Fibroblast of lung (primary cell): Measurements from ENCODE around the gene ENPP3. TPM values are rescaled to one million over a fixed set of nuclear protein-coding genes. Genes with fewer than 3 reads are reported as not detected.

ENCODE experiments used
- DNase-seq, 2 donors: peaks; one replicate each; pipeline versions ENCODE4 v3.0.0 to v3.0.0-alpha.2; 2010; ENCODE audit warnings: low read depth in 2 of 2
- H2AFZ ChIP-seq: 2 replicates; pipeline ENCODE4 v1.5.1; 2012; ENCODE audit warnings: low read length, control low read depth, inconsistent platforms
- H3K27ac ChIP-seq: 2 replicates; pipeline ENCODE4 v1.5.1; 2011; ENCODE audit warnings: low read length, control low read depth; ENCODE audit not compliant: insufficient read depth
- H3K27me3 ChIP-seq: 2 replicates; pipeline ENCODE4 v1.5.1; 2011; ENCODE audit warnings: mild to moderate bottlenecking, low read length; ENCODE audit not compliant: control insufficient read depth, insufficient read depth
- H3K36me3 ChIP-seq: 2 replicates; pipeline ENCODE4 v1.5.1; 2011; ENCODE audit warnings: low read length; ENCODE audit not compliant: control insufficient read depth, insufficient read depth
- H3K4me1 ChIP-seq: 2 replicates; pipeline ENCODE4 v1.5.1; 2011; ENCODE audit warnings: low read length; ENCODE audit not compliant: control insufficient read depth, insufficient read depth; ENCODE audit errors: extremely low read depth
- H3K4me2 ChIP-seq: 2 replicates; pipeline ENCODE4 v1.5.1; 2011; ENCODE audit warnings: low read length, control low read depth; ENCODE audit not compliant: insufficient read depth; ENCODE audit errors: extremely low read depth
- H3K4me3 ChIP-seq, 4 experiments: fragments of 200-600 bp in 1 of 4; sonication (generic) in 1 of 4; replicated peaks in 1 of 4; 2 replicates each; pipeline ENCODE4 v1.5.1; 2011 to 2016; ENCODE audit warnings: low read length in 4 of 4, low read depth in 3 of 4, mild to moderate bottlenecking in 3 of 4, control low read depth in 2 of 4, inconsistent platforms in 1 of 4, mixed read lengths in 1 of 4; ENCODE audit not compliant: insufficient read depth in 1 of 4; ENCODE audit errors: control extremely low read depth in 1 of 4
- H3K79me2 ChIP-seq: 2 replicates; pipeline ENCODE4 v1.5.1; 2012; ENCODE audit warnings: mild to moderate bottlenecking, low read length, inconsistent platforms; ENCODE audit not compliant: control insufficient read depth, insufficient read depth
- H3K9ac ChIP-seq: 2 replicates; pipeline ENCODE4 v1.5.1; 2011; ENCODE audit warnings: mild to moderate bottlenecking, low read length, control low read depth; ENCODE audit not compliant: insufficient read depth
- H3K9me3 ChIP-seq: 2 replicates; pipeline ENCODE4 v1.5.1; 2012; ENCODE audit warnings: low read depth, low read length; ENCODE audit not compliant: control insufficient read depth, insufficient read depth
- H4K20me1 ChIP-seq: 2 replicates; pipeline ENCODE4 v1.5.1; 2011; ENCODE audit warnings: low read length; ENCODE audit not compliant: control insufficient read depth, insufficient read depth; ENCODE audit errors: extremely low read depth
- CTCF ChIP-seq, 2 donors: IDR thresholded peaks in 1 of 2; conservative IDR thresholded peaks in 1 of 2; 1 replicate in 1 of 2; 2 replicates in 1 of 2; pipeline ENCODE4 v1.5.1; 2011 to 2012; ENCODE audit warnings: low read length in 2 of 2, control low read depth in 1 of 2, inconsistent platforms in 1 of 2, low read depth in 1 of 2, mild to moderate bottlenecking in 1 of 2
- EZH2 ChIP-seq: IDR thresholded peaks from 2 replicates; pipeline ENCODE4 v1.5.1; 2012; ENCODE audit warnings: low read length, control low read depth, mild to moderate bottlenecking; ENCODE audit errors: missing control alignments
- polyA plus RNA-seq, 2 donors: library from polyadenylated mRNA; depleted of rRNA in 1 of 2; stranded (reverse) in 1 of 2; unstranded in 1 of 2; fragments of >200 nt; gene quantifications; 2 replicates each; pipeline ENCODE4 v1.2.1, GENCODE V29; 2011 to 2012; ENCODE audit warnings: missing spikeins in 1 of 2
- total RNA-seq: library from RNA; depleted of rRNA; stranded (reverse); fragments of >200 nt; gene quantifications from 2 replicates; pipeline ENCODE4 v1.2.1, GENCODE V29; 2014

Gene ENPP3
- total and polyA plus RNA-seq, 2 donors (not counting 1 experiment from before 2014, with no cell fraction given), result 0.06 to 0.17 TPM

- Histone ChIP-seq H3K4me3 (no peak overlapping the region), H3K4me1 (peaks cover 3% of the 10 kb centered on the region), H3K9me3 (no peaks in the 10 kb centered on the region), H3K27ac (no peak overlapping the region), H4K20me1 (no peaks in the 10 kb centered on the region), H2AFZ (no peak overlapping the region), H3K9ac (no peak overlapping the region), H3K27me3 (no peaks in the 10 kb centered on the region), H3K36me3 (no peaks in the 10 kb centered on the region), H3K79me2 (no peaks in the 10 kb centered on the region), H3K4me2 (no peak overlapping the region)
- DNase-seq, result no peak
- TF ChIP-seq EZH2 (no peak), CTCF (conservative IDR thresholded peaks at IDR 0.05 in 1 of 2, IDR thresholded peaks at IDR 0.05 in 1 of 2; ENCODE audit: low read depth in 1 of 2, low read length in 2 of 2) (no peak)
Measured at GRCh38 chr6:131656667-131657066, 19.6 kb downstream of the ENPP3 start.

GRCh38 chr6:131657222-131657621 lies 20.1 kb downstream of the ENPP3 start:
- H3K4me2 ChIP-seq, result no peak overlapping the region
- H3K79me2 ChIP-seq, result no peaks in the 10 kb centered on the region
- TF ChIP-seq EZH2, result no peak
- TF ChIP-seq CTCF (conservative IDR thresholded peaks at IDR 0.05 in 1 of 2, IDR thresholded peaks at IDR 0.05 in 1 of 2; ENCODE audit: low read depth in 1 of 2, low read length in 2 of 2), result no peak
- H3K4me3 ChIP-seq, result no peak overlapping the region
- H2AFZ ChIP-seq, result no peak overlapping the region
- no peaks in the 10 kb centered on the region for H3K27me3 ChIP-seq
- H3K9ac ChIP-seq, result no peak overlapping the region
- peaks cover 3% of the 10 kb centered on the region for H3K4me1 ChIP-seq
- H3K27ac ChIP-seq, result no peak overlapping the region
- H3K36me3 ChIP-seq, result no peaks in the 10 kb centered on the region
- peak in 1 of 2 donors; percentile 53 for DNase-seq
- no peaks in the 10 kb centered on the region for H4K20me1 ChIP-seq
- no peaks in the 10 kb centered on the region for H3K9me3 ChIP-seq

GRCh38 chr6:131657630-131658111 lies 20.6 kb downstream of the ENPP3 start:
- Histone ChIP-seq H3K27me3 (no peaks in the 10 kb centered on the region), H3K27ac (no peak overlapping the region), H4K20me1 (no peaks in the 10 kb centered on the region), H3K4me3 (no peak overlapping the region), H2AFZ (no peak overlapping the region), H3K9me3 (no peaks in the 10 kb centered on the region), H3K9ac (no peak overlapping the region), H3K4me1 (peaks cover 3% of the 10 kb centered on the region), H3K36me3 (no peaks in the 10 kb centered on the region), H3K4me2 (no peak overlapping the region), H3K79me2 (no peaks in the 10 kb centered on the region)
- TF ChIP-seq CTCF (conservative IDR thresholded peaks at IDR 0.05 in 1 of 2, IDR thresholded peaks at IDR 0.05 in 1 of 2; ENCODE audit: low read depth in 1 of 2, low read length in 2 of 2) (no peak), EZH2 (no peak)
- DNase-seq, result peak in 1 of 2 donors; percentile 95
